Measurements from ENCODE around the gene NKAIN2.

Gene NKAIN2

DNA sequence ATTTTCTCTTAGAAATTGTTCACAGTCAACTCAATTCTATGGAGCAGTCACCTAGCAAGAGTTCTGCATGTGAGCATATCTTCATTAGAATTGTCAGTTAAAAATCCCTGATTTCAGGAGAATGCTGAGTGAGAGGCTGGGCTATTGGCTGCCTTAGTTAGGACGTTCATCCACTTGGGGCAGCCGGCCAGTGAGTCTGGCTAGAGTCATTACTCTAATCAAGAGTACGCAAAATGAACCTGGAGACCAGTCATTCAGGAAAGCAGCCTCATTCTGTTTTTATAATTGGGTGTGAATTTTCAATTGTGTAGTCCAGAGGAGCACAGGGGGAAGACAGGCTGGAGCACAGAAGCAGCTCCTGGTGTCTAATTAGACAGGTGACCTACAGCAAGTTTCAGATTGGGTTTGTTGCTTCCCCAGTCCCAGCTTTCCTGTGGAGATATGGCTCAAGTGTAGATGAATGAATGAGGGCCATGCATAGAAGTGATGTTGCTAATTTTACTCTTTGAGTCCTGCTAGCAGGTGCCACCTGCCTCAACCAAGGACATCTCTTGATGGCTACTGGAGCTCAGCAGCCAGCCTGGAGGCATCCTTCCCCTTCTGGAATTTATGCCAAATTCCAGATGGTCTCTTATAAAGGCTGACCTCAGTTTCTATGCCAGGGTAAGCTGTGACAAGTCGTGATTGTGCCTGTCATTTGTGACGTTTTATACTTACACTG, 265.7 kb downstream of the NKAIN2 start:
- DNase-seq (ENCODE audit: extremely low read depth, low read depth): no peak
- no peak for TF ChIP-seq CTCF (IDR thresholded peaks at IDR 0.05; ENCODE audit: low read depth, low read length)

DNA sequence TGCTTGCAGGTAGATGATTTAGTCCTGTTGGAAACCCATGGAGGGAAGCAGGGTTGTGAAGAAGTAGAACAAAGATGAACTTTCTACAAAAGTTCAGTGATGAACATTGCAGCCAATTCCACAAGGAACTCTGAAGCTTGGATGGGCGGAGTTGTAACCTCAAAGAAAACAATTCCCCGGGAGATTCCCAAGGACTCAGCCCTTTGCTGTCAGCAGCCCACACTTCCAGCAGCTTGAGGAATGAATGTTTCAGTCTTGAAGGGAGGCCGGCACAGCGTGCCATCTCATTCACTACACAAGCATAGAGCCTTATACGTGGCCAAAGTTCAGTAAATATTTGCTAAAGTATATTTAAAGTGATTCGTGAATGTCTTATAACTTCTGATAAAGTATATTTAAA, 269.4 kb downstream of the NKAIN2 start:
- DNase-seq (ENCODE audit: extremely low read depth, low read depth): no peak
- no peak for TF ChIP-seq CTCF (IDR thresholded peaks at IDR 0.05; ENCODE audit: low read depth, low read length)

DNA sequence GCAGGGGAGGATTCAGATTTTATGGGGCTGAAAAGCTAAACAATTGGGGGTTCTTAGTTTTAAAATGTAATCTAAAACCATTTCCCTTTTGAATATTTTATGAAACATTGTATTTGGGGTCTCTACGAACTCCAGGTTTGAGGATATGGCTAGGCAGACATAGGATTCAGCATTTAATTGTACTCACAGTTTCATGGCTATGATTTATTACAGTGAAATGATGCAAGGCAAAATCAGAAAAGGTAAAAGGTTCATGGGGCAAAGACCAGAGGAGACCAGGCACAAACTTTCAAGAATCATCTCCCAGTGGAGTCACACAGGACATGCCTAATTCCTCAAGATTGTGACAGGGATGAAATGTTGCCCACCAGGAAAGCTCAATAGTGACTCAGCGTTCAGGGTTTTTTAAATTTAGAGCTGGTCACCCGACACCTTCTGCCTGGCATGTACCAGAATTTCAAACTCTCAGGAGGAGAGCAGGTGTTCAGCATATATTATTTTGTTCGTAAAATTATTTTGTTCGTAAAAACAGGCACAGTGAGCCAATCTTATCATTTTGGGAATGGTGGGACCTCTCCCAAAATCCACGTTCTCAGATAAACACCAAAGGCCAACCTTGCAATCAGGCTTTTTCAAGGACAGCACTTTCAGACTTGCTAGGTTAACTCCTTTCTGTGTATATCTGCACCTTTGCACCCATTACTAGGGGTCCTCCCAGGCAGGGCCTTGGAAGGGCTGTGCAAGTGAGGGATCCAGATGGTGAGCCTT, 270.3 kb downstream of the NKAIN2 start:
- DNase-seq (ENCODE audit: extremely low read depth, low read depth): no peak
- TF ChIP-seq CTCF (IDR thresholded peaks at IDR 0.05; ENCODE audit: low read depth, low read length): no peak

GRCh38 chr6:124074606-124075005, 270.9 kb downstream of the NKAIN2 start:
- TF ChIP-seq CTCF (IDR thresholded peaks at IDR 0.05; ENCODE audit: low read depth, low read length): no peak
- no peak for DNase-seq (ENCODE audit: extremely low read depth, low read depth)

DNA sequence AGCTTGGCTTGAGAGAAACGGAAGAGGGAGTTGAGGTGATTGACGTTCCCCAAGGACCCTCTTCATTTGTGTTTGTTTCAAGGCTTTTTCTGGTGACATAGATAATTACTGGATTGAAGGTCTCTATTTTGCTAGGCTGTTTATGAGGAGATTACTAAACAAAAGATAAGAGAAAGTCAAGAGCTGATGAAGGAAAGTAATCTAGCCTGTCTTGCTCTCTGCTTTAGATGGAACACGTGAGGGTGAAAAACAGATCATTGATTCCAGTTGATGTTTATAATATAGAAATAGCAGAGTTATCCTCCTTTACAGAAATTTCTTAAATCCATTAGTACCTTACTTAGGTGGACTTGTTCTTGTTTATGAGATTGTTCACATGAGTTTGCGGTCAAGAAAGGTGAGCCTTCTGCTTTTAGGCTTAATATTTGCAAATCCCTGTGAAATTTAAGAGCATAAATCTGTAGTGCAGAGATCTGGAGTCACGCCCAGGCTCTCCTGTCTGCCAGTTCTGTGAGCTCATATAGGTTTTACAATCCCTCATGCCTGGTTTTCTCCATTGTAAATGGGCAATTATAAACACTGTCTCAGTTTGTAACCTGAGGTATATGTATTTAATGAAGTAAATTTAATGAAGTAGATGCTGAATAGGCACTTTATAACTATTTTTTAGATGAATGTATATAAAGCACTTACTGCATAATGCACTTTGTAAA, 272.8 kb downstream of the NKAIN2 start:
- no peak for TF ChIP-seq CTCF (IDR thresholded peaks at IDR 0.05; ENCODE audit: low read depth, low read length)
- no peak for DNase-seq (ENCODE audit: extremely low read depth, low read depth)

- no peak for TF ChIP-seq CTCF (IDR thresholded peaks at IDR 0.05; ENCODE audit: low read depth, low read length)
- DNase-seq (ENCODE audit: extremely low read depth, low read depth): no peak
Measured at GRCh38 chr6:124078169-124078568, 274.5 kb downstream of the NKAIN2 start.

GRCh38 chr6:124080483-124080882, 276.8 kb downstream of the NKAIN2 start:
- DNase-seq (ENCODE audit: extremely low read depth, low read depth): no peak
- no peak for TF ChIP-seq CTCF (IDR thresholded peaks at IDR 0.05; ENCODE audit: low read depth, low read length)
